ENCODE measurements around the gene SORCS2.

The SORCS2 gene

GRCh38 chr4:7202411-7202810 lies 10.1 kb downstream of the SORCS2 start:
- H3K27ac ChIP-seq = no peak overlapping the region
- no peak for TF ChIP-seq CTCF (conservative IDR thresholded peaks at IDR 0.05)

DNA sequence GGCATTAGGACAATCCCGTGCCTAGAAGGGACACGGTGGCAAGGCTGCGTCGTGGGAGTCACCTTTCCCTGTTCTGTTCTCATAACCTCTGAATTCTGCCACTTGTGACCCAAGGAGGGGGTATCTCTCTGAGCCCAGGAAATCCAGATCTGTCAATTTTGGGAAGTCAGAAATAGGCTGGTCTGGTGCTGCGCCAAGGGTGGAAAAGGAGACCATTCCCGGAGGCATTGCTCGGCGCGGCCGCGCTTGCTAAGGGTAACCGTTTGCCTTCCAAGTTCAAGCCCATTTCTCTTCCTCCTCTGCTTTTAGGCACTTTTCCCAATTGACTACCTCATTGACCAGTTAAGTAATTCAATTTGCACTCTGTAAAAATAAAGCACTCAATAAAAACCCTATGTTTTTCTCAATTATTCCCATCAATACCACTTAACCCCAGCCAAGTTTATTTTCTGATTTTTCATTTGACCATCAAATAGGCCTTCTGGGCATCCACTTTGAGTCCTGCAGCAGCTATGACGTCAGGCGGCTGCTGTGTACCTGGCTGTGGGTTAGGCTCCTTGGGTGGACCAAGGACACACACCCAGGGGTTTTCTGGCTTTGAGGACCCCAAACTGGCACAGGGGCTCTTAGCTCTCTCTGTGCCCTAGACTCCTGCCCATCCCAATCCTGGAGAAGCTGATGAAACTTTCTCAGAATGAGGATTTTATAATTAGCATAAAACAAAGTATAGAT lies 12.5 kb downstream of the SORCS2 start:
- H3K27ac ChIP-seq = no peak overlapping the region
- TF ChIP-seq CTCF (conservative IDR thresholded peaks at IDR 0.05) = no peak

DNA sequence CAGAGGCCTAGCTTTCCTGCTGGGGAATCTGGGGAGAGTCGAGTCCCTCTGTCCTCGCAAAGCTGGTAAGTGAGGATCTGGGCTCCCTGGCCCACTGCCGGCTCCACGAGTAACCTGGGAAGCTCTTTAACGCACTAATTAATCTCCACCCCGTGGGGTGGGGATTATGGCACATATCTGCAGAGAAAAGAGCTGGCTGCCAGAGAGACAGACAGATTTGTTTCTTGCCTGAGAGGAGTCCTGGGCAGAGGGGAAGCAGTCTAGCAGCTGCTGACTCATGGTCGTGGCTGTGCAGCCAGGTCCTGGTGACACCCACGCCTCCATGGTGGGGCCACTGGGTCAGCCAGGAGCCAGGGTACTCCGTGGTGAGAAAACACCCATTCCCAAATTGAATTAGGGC lies 14.0 kb downstream of the SORCS2 start:
- TF ChIP-seq CTCF (conservative IDR thresholded peaks at IDR 0.05) = no peak
- H3K27ac ChIP-seq = no peak overlapping the region

DNA sequence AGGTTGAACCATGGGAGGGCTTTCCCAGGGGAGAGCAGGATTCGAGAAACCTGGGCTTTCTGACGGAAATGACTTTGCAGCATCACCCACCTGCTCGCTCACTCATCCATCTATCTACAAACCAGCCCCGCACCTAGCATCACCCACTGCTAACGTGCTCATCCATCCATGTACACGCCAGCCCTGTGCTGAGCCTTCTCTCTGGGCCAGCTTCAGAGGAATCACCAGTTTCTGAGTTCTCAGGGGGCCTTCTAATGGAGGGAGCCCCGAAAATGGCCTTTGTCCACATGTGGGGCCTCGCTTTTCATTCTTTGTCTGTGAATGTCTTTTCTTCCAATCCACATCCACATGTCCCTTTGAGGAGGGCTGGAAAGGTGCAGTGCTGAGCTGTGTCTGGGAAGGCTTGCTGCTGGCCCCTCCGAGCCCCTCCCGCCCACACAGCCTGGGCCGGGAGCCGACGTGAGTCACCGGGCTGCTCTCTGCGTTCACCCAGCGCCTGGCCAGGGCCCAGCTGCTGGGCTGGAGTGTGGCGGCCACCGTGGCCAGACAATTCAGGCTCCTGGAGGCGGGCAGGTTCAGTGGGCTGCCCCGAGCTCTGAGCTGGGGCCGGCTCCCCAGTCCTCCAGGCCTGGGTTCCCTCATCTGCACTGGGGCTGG lies 14.7 kb downstream of the SORCS2 start:
- no peak for TF ChIP-seq CTCF (conservative IDR thresholded peaks at IDR 0.05)
- no peak overlapping the region for H3K27ac ChIP-seq

DNA sequence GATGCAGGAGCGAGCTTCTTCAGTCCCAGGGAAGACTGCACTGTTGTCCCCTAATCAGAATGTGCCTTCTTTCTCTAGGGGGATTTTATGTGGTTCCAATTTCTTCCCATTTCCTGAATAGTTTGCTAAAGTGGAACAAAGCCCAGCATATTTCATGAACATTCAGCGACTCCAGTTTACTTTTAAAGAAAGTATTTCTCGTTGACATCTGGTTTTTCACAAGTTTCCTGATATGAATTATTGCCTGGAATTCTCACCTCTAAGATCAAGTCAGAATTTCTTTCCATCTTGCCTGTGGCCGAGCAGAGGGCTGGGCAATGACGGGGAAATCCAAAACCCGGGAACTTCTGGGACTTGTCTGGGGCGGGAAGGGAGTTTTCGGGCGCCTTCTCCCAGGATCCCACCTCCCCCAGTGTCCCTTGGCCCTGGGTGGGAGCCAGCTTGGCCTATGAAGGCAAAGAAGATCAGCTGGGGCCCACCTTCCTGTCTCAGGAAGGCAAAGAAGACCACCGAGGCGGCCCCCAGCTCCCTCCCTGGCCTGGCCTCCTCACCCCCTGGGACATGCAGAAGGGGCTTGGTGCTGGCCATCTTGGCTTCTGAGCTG lies 15.4 kb downstream of the SORCS2 start:
- TF ChIP-seq CTCF (conservative IDR thresholded peaks at IDR 0.05) = no peak
- no peak overlapping the region for H3K27ac ChIP-seq

GRCh38 chr4:7208509-7209451 lies 16.4 kb downstream of the SORCS2 start:
- no peak for TF ChIP-seq CTCF (conservative IDR thresholded peaks at IDR 0.05)
- H3K27ac ChIP-seq = no peak overlapping the region

GRCh38 chr4:7209699-7210098 lies 17.4 kb downstream of the SORCS2 start:
- no peak for TF ChIP-seq CTCF (conservative IDR thresholded peaks at IDR 0.05)
- no peak overlapping the region for H3K27ac ChIP-seq
